HG03354 (cell line): ENCODE measurements around the gene HHAT.

Experiments
- ATAC-seq: cut with Tn5 transposase; IDR thresholded peaks from one replicate; pipeline ENCODE4 v1.9.1; 2021; ENCODE audit warnings: mild to moderate bottlenecking; ENCODE audit not compliant: unreplicated experiment, poor library complexity, severe bottlenecking

Gene HHAT

GRCh38 chr1:210715072-210715471, 386.4 kb downstream of the HHAT start:
- ATAC-seq, result no peak

GRCh38 chr1:210722410-210723081, 393.8 kb downstream of the HHAT start:
- ATAC-seq, result no peak

GRCh38 chr1:210723646-210724045, 394.9 kb downstream of the HHAT start:
- no peak for ATAC-seq

- ATAC-seq, result no peak
Observed at GRCh38 chr1:210724768-210725167, 396.1 kb downstream of the HHAT start.
